ENCODE results near the gene CD9. TPM values are rescaled to one million over a fixed set of nuclear protein-coding genes. Genes with fewer than 3 reads are reported as not detected.

Gene CD9
- total RNA-seq, 1 donor from 2014 or later, result 181 TPM

- H3K4me1 ChIP-seq, result peaks cover 8 to 23% of the 10 kb centered on the region in 2 donors
- no peak for TF ChIP-seq CTCF (IDR thresholded peaks at IDR 0.05)
- H3K27me3 ChIP-seq, result no peaks in the 10 kb centered on the region
- intact Hi-C loops (cut with DNase I), result no loop called here
- H3K36me3 ChIP-seq, result no peaks in the 10 kb centered on the region
- H3K4me3 ChIP-seq, result no peak overlapping the region
- H3K9me3 ChIP-seq, result no peaks in the 10 kb centered on the region
- DNase-seq (ENCODE audit: low spot score in 2 of 2), result no peak
- H3K27ac ChIP-seq, result no peak overlapping the region
Measured at GRCh38 chr12:6275928-6276887, 76.0 kb downstream of the CD9 start.

GRCh38 chr12:6276956-6277620, 76.9 kb downstream of the CD9 start:
- intact Hi-C loops (cut with DNase I), result no loop called here
- Histone ChIP-seq H3K27ac (peak overlapping the region in 1 of 2 donors; percentile 81), H3K4me1 (peaks cover 8 to 23% of the 10 kb centered on the region in 2 donors), H3K4me3 (no peak overlapping the region), H3K27me3 (no peaks in the 10 kb centered on the region), H3K36me3 (no peaks in the 10 kb centered on the region), H3K9me3 (no peaks in the 10 kb centered on the region)
- no peak for TF ChIP-seq CTCF (IDR thresholded peaks at IDR 0.05)
- no peak for DNase-seq (ENCODE audit: low spot score in 2 of 2)

GRCh38 chr12:6277982-6278438, 77.8 kb downstream of the CD9 start:
- H3K4me1 ChIP-seq, result peaks cover 8 to 23% of the 10 kb centered on the region in 2 donors
- TF ChIP-seq CTCF (IDR thresholded peaks at IDR 0.05), result no peak
- no peaks in the 10 kb centered on the region for H3K36me3 ChIP-seq
- no peaks in the 10 kb centered on the region for H3K27me3 ChIP-seq
- DNase-seq (ENCODE audit: low spot score in 2 of 2), result no peak
- H3K9me3 ChIP-seq, result no peaks in the 10 kb centered on the region
- H3K27ac ChIP-seq, result peak overlapping the region; percentile 81 to 85
- H3K4me3 ChIP-seq, result peak overlapping the region; percentile 59 to 63
- intact Hi-C loops (cut with DNase I), result loop anchor here (1.0 to 2.0 kb wide), 3 partner anchors 45 to 185 kb away; no protein-coding TSS in a partner anchor

- intact Hi-C loops (cut with DNase I), result loop anchor here (1.0 to 2.0 kb wide), 3 partner anchors 46 to 185 kb away; no protein-coding TSS in a partner anchor
Measured at GRCh38 chr12:6278439-6279255, 78.4 kb downstream of the CD9 start.

More at GRCh38 chr12:6278439-6279255, 78.4 kb downstream of the CD9 start:
- Histone ChIP-seq H3K4me1 (peaks cover 8 to 23% of the 10 kb centered on the region in 2 donors), H3K27me3 (no peaks in the 10 kb centered on the region), H3K9me3 (no peaks in the 10 kb centered on the region), H3K36me3 (no peaks in the 10 kb centered on the region), H3K27ac (peak overlapping the region; percentile 82 to 85), H3K4me3 (peak overlapping the region; percentile 59 to 63)
- peak; percentile 49 to 93 for DNase-seq (ENCODE audit: low spot score in 2 of 2)
- peak; percentile 53 to 100 (median 64) for TF ChIP-seq CTCF (IDR thresholded peaks at IDR 0.05)
